GM19468 (cell line): ENCODE data around the gene HTR4.
"Not testable (repeated sequence)": the region's sequence is repeated elsewhere in the genome, so short reads cannot be mapped to it uniquely, and the experiment has no call there.

Experiments used
- ATAC-seq: cut with Tn5 transposase; IDR thresholded peaks from one replicate; pipeline ENCODE4 v1.9.1; 2021; ENCODE audit warnings: mild to moderate bottlenecking, moderate library complexity, moderate number of reproducible peaks; ENCODE audit not compliant: unreplicated experiment; ENCODE audit errors: extremely low read depth

Gene HTR4

GRCh38 chr5:148541054-148541835 is 113.1 kb downstream of the HTR4 start:
- ATAC-seq: no peak

DNA sequence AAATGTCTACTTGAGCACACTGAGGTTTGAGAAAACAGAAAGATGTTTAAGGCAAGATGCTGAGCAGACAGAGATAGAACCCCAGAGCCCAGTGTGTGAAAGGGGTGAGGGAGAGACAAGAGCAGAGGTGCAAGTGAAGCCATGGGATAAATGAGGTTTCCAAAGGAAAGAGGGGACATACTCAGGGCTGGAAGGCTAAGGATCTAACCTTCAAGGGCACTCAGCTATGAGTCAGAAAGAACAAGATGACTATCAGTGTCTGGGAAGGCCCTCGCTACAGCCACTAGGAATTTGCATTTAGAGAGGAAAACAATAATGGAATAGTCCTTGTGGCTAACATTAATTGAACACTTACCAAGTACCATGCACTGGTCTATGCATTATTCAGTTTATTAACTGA is 113.7 kb downstream of the HTR4 start:
- ATAC-seq: no peak

DNA sequence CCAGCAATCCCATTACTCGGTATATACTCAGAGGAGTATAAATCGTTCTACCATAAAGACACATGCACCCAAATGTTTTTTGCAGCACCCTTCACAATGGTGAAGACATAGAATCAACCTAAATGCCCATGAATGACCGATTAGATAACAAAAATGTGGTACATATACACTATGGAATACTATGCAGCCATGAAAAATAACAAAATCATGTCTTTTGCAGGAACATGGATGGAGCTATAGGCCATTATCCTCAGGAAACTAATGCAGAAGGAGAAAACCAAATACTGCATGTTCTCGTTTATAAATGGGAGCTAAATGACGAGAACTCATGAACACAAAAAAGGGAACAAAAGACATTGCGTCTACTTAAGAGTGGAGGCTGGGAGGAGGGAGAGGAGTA is 114.5 kb downstream of the HTR4 start:
- no peak for ATAC-seq

- ATAC-seq: no peak
Measured at GRCh38 chr5:148535190-148535589, 119.1 kb downstream of the HTR4 start.

DNA sequence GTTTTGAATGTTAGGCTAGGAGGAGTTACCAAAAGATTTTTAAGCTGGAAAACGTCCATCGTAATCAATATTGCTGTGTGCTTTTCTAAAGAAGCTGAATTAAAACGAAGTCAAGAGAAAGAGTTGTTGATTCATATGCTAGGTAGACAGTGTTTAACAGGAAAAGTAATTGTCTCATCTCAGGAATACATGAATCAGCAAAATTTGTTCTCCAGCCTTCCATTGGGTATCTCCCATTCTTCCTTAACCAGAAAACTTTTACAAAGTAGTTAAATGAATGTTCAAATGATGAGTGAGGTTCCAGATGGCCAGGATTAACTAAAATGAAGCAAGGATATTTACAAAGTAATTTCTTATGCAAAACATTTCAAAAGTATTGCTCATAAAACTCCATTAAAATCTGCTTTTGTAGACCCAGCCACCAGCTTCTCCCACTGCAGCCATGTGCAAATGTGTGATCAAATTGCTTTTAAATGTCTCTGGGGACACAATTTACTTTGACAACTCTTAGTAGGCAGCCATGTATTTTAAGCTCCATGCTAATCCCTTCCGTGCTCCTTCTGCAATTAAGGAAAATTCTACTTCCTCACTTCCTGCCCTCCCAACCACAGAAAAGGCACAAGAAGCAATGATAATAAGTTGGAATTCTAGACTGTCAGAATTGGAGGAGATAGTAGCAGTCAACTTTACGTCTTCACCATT is 121.2 kb downstream of the HTR4 start:
- no peak for ATAC-seq

- ATAC-seq: not testable (repeated sequence)
Measured at GRCh38 chr5:148529450-148529849, 124.9 kb downstream of the HTR4 start.

GRCh38 chr5:148524721-148525120 is 129.6 kb downstream of the HTR4 start:
- ATAC-seq: no peak

DNA sequence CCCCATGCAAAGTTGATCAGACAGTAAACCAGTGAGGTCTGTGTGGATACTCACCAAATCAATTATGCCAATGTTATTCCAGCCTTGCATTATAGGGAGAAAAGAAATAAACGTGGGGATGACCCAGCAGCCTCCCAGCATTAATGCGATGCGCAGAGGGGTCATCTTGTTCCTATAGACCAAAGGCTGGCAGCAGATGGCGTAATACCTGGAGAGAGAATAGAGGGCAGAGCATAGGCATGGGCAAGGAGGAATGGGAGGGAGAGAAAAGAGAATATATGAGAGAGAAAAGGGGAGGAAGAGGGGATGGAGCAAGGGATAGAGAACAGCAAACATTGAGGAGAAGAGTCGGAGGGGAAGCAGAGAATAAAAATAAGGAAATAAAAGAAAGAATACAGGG is 131.2 kb downstream of the HTR4 start:
- ATAC-seq: no peak

DNA sequence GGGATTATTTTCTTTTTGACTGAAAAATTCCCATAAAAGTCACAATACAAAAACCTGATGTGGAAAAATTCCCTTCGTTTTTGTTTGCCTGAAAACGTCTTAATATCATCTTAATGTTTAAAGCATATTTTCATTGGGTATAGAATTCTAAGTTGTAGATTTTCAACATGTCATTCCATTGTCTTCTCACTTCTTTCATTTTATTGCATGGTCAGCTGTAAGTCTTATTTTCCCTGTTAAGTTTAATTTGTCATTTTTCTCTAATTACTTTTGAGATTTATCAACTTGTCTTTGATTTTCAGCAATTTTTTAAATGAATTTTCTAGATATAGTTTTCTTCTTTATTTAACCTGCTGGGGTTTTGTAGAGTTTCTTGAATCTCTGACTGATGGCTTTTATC is 138.9 kb downstream of the HTR4 start:
- ATAC-seq: no peak

DNA sequence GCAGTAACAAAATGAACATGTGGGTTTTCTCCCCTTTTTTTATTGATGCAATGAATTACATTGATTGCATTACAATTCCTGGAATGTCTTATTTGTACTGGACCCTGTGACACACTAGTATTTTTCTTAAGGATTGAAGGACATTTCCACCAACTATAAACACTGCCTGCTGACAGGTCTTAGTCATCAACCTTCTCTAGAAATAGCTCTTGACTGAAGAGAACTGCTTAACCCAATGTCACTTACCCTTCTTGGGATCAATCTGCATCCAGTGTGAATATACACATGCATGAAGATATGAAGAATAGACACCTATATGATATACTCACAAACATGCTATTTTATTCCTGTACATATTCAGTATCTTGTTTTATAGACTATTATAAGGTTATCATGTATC is 140.0 kb downstream of the HTR4 start:
- ATAC-seq: no peak

DNA sequence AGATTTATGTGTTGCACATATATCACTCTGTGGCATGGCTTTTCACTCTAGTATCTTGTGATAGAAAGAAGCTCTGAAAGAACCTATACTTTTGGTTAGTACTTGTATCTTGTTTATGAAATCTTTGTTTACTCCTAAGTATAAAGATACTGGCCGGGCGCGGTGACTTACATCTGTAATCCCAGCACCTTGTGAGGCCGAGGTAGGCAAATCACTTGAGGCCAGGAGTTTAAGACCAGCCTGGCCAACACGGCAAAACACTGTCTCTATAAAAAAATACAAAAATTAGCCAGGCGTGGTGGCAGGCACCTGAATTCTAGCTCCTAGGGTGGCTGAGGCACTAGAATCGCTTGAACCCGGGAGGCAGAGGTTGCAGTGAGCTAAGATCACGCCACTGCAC is 141.8 kb downstream of the HTR4 start:
- no peak for ATAC-seq

DNA sequence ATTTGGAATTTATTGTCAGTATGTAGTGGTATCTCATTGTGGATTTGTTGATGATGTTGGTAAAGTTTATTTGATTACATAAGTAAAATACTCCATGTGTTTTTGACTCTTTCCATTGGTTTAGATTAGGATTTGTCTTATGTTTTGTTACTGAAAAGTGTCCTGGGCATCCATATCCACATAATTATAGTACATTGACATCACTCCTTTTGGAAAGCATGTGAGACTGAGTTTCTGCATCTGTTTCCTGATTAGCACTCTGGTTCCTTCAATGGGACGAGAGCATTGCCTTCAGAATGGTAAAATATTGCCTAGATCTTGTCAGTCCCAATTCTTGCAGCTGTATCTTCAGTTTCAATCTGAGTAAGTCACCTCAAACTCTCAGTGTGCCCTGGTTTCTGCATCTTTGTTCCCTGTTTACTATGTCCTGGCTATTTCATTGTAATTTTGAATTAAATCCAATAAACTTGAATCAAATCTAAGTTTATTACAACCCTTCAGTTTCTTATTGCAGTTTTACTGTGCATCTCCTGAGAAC is 142.4 kb downstream of the HTR4 start:
- ATAC-seq: peak; percentile 75

- ATAC-seq: no peak
Measured at GRCh38 chr5:148509893-148510292, 144.4 kb downstream of the HTR4 start.

DNA sequence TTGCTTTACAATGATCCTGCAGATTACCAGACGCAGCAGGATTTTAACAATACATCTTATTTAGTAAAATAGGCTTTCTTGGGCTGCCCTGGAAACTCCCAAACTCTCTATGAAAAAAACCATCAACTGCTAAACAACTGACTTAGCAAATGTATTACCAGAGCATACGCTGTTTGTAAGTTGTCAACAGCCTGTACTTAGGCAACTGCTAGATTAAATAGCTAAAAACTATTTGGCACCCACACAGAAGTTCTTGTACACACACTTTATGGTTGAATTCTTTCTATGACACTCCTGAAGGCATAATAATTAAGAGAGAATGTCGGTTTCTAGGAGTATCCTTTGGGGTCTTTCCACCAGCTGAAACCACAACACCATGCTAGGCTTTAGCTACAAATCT is 146.7 kb downstream of the HTR4 start:
- no peak for ATAC-seq

GRCh38 chr5:148499452-148499851 is 154.9 kb downstream of the HTR4 start:
- no peak for ATAC-seq

GRCh38 chr5:148497757-148498156 is 156.6 kb downstream of the HTR4 start:
- no peak for ATAC-seq

DNA sequence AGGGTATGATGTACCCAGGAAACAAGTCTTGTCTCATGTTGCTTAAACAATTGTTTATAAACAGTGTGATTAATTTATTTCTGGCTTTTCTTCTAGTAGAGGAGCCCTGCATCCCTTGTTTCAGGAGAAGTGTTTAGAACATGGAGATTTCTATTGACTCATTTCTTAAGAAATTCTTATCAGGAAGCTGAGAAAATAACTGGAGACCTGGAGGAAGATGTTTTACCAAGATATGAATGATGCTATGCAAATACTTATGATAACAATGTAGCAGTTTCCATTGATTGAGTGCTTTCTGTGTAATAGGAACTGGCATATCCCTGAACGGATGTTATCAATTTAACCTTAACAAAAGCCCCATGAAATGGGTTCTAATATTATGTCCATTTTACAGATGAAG is 162.0 kb downstream of the HTR4 start:
- ATAC-seq: no peak

- ATAC-seq: no peak
Measured at GRCh38 chr5:148491793-148492184, 162.5 kb downstream of the HTR4 start.

DNA sequence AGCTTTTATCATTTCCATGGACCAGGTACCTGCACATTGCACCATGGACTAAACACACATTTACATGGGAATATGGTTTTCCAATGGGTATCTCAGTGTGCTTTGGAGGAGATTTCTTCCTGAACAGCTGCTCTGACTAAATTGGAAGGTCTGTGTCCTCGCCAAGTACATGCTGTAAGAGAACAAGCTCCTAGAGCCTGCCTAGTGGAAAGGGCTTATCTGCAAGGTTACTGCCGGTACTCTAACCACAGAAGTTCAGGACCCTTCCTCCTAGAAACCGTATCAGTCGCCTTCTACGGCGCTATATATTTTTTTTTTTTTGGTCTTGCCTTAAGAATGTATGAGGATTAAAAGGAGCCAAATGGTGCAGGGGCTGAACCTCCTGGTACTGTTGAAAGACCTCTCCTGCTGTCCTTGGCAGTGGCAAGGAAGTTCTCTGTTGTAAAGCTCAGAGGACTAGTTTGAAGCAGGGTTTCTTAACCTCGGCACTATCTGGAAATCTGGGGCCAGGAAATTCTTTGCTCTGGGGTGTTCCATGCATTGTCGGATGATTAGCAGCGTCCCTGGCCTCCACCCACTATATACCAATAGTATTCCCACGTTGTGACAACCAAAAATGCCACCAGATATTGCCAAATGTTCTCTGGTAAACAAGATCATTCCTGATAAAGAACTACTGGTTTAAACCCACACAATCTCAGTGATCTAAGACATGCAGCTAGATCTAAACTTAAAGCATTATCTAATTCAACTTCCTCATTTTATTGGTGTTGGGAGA is 163.1 kb downstream of the HTR4 start:
- ATAC-seq: no peak

GRCh38 chr5:148488757-148489156 is 165.6 kb downstream of the HTR4 start:
- no peak for ATAC-seq

GRCh38 chr5:148486456-148486855 is 167.9 kb downstream of the HTR4 start:
- no peak for ATAC-seq
